Transverse colon (tissue), 4 donors: ENCODE measurements around the gene DMRTB1. TPM values are rescaled to one million over a fixed set of nuclear protein-coding genes. Genes with fewer than 3 reads are reported as not detected.

ENCODE experiments used
- DNase-seq: peaks from one replicate; pipeline ENCODE4 v3.0.0-alpha.2; 2019
- H3K27ac ChIP-seq, 4 donors: fragments of 200-600 bp; sonication (generic); 2 replicates each; pipeline ENCODE4 v1.5.1; 2016 to 2018; ENCODE audit warnings: inconsistent platforms in 4 of 4
- H3K27me3 ChIP-seq: fragments of 200-600 bp; sonication (generic); 2 replicates; pipeline ENCODE4 v1.5.1; 2017; ENCODE audit warnings: inconsistent platforms
- H3K36me3 ChIP-seq, 4 donors: fragments of 200-600 bp; sonication (generic); 2 replicates each; pipeline ENCODE4 v1.5.1; 2017 to 2019; ENCODE audit warnings: inconsistent platforms in 4 of 4
- H3K4me1 ChIP-seq, 4 donors: fragments of 200-600 bp; sonication (generic); 2 replicates each; pipeline ENCODE4 v1.5.1; 2017 to 2020; ENCODE audit warnings: inconsistent platforms in 4 of 4
- H3K4me3 ChIP-seq, 4 donors: fragments of 200-600 bp; sonication (generic); 1 replicate in 1 of 4; 2 replicates in 3 of 4; pipeline versions ENCODE4 v1.5.1 to v1.6.1; 2017 to 2019; ENCODE audit warnings: inconsistent platforms in 4 of 4
- H3K9me3 ChIP-seq, 2 donors: fragments of 200-600 bp; sonication (generic); 2 replicates each; pipeline ENCODE4 v1.5.1; 2017 to 2019; ENCODE audit warnings: inconsistent platforms in 2 of 2
- EP300 ChIP-seq: sonication (generic); formaldehyde crosslinking; IDR thresholded peaks from one replicate; pipeline ENCODE4 v1.6.1; 2017; ENCODE audit warnings: antibody characterized with exemption, low read depth
- POLR2A ChIP-seq: fragments of 450-650 bp; IDR thresholded peaks from one replicate; pipeline ENCODE4 v1.6.1; 2016; ENCODE audit warnings: antibody characterized with exemption, mild to moderate bottlenecking, moderate library complexity
- POLR2AphosphoS5 ChIP-seq, 3 donors: sonication (generic); formaldehyde crosslinking; IDR thresholded peaks; one replicate each; pipeline ENCODE4 v1.6.1; 2016; ENCODE audit warnings: antibody characterized with exemption in 3 of 3
- WGBS, 2 donors: methylation state at CpG; one replicate each; pipeline ENCODE4 v1.1.5; 2018; ENCODE audit warnings: low coverage in 1 of 2; 5-methylcytosine and 5-hydroxymethylcytosine counted together
- in situ Hi-C, 4 donors: fragments of 200-750 bp; cut with MboI; loops; one replicate each; pipeline versions ENCODE4 v1.15.0 to v1.15.1; 2017; ENCODE audit warnings: low sequenced_read_pairs in 3 of 4, low pct_ligation_motif_present in 1 of 4, low pct_unique_long_range_greater_than_20kb in 1 of 4
- intact Hi-C: fragments of 100-400 bp; cut with DNase I; formaldehyde crosslinking; loops from one replicate; pipeline ENCODE4 v1.15.1; 2023; ENCODE audit warnings: low total_unique reads
- total RNA-seq, 4 donors: library from RNA; depleted of rRNA; stranded (reverse); fragments of >200 nt; gene quantifications; one replicate each; pipeline ENCODE4 v1.1.0, GENCODE V29; 2016
- TF ChIP-seq, protein P1 (sequence below), 5 experiments: fragments of 200-600 bp in 3 of 5; fragments of 450-650 bp in 2 of 5; sonication (generic) in 3 of 5; IDR thresholded peaks; 1 replicate in 2 of 5; 2 replicates in 3 of 5; pipeline ENCODE4 v1.5.1; 2016 to 2017; ENCODE audit warnings: antibody characterized with exemption in 5 of 5, inconsistent platforms in 3 of 5, mild to moderate bottlenecking in 2 of 5, moderate library complexity in 1 of 5

The DMRTB1 gene
- total RNA-seq, 4 donors from 2014 or later = not detected

DNA sequence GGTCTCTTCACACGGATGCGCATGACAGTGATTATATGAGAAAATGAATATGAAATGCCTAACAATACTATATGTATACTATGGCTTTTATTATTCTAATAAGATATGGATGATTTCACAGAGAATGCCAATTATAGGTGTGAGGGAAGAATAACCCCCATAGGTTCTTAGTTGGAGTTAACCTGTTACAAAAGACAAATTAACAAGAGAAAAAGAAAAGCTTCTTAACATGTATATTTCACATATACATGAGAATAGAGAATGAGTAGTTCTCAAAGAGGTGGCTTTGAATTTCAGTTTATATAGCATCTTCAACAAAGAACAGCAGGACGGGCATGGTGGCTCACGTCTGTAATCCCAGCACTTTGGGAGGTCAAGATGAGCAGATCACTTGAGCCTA is 24.0 kb upstream of the DMRTB1 start:
- intact Hi-C loops (no loop called here), in situ Hi-C loops (no loop called here)
- WGBS, 2 donors = 92 to 96% methylated on average over 4 of the region's 4 CpGs
- Histone ChIP-seq H3K4me3 (no peak overlapping the region), H3K27ac (no peak overlapping the region), H3K36me3 (no peaks in the 10 kb centered on the region), H3K27me3 (peaks cover 7% of the 10 kb centered on the region), H3K4me1 (no peaks in the 10 kb centered on the region), H3K9me3 (no peaks in the 10 kb centered on the region)
- no peak for DNase-seq
- TF ChIP-seq POLR2AphosphoS5 (IDR thresholded peaks at IDR 0.05) (no peak), EP300 (no peak), POLR2A (no peak)
- TF ChIP-seq, protein P1, sequence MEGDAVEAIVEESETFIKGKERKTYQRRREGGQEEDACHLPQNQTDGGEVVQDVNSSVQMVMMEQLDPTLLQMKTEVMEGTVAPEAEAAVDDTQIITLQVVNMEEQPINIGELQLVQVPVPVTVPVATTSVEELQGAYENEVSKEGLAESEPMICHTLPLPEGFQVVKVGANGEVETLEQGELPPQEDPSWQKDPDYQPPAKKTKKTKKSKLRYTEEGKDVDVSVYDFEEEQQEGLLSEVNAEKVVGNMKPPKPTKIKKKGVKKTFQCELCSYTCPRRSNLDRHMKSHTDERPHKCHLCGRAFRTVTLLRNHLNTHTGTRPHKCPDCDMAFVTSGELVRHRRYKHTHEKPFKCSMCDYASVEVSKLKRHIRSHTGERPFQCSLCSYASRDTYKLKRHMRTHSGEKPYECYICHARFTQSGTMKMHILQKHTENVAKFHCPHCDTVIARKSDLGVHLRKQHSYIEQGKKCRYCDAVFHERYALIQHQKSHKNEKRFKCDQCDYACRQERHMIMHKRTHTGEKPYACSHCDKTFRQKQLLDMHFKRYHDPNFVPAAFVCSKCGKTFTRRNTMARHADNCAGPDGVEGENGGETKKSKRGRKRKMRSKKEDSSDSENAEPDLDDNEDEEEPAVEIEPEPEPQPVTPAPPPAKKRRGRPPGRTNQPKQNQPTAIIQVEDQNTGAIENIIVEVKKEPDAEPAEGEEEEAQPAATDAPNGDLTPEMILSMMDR (IDR thresholded peaks at IDR 0.05) = no peak

DNA sequence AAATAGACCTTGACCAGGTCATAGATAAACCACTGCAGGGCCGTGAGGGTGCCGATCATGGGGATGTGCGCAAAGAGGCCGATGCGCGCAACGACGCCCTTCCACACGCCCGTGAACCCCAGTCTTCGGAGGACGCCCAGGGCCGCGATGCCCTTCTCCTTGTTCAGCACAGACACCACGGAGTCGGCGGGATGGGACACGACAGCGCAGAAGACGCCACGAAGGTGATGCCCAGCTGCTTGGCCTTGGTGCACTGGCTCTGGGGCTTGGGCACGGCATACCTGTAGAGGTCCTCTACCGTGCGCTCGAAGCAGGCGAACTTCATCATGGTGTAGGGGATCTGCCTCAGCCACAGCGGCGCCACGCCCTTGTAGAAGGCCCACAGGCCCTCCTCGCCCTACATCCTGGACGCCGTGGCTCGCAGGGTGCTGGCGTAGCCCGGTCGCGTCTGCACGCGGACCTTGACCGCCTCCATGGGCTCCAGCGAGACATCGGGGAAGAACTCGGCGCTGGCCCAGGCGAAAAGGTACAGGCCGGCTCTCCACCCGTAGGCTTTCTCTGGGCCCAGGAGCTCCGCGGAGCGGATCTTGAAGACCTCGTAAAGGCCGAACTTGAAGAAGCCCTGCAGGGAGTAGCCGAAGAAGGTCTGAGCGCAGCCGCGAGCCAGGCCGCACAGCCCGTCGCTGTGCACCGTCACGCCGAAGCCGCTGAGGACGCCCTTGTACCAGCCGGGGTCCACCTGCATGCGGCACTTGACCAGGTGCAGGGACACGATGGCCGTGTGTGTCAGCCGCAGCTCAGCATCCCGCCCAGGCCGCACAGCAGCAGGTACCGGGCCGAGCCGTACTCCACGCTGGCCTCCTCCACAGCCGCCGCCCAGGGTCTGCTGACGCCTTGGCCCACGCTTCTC is 20.5 kb upstream of the DMRTB1 start:
- in situ Hi-C loops = no loop called here
- no peaks in the 10 kb centered on the region for H3K4me1 ChIP-seq
- 97 to 98% methylated on average over 15 to 79 of the region's 79 CpGs for WGBS, 2 donors

DNA sequence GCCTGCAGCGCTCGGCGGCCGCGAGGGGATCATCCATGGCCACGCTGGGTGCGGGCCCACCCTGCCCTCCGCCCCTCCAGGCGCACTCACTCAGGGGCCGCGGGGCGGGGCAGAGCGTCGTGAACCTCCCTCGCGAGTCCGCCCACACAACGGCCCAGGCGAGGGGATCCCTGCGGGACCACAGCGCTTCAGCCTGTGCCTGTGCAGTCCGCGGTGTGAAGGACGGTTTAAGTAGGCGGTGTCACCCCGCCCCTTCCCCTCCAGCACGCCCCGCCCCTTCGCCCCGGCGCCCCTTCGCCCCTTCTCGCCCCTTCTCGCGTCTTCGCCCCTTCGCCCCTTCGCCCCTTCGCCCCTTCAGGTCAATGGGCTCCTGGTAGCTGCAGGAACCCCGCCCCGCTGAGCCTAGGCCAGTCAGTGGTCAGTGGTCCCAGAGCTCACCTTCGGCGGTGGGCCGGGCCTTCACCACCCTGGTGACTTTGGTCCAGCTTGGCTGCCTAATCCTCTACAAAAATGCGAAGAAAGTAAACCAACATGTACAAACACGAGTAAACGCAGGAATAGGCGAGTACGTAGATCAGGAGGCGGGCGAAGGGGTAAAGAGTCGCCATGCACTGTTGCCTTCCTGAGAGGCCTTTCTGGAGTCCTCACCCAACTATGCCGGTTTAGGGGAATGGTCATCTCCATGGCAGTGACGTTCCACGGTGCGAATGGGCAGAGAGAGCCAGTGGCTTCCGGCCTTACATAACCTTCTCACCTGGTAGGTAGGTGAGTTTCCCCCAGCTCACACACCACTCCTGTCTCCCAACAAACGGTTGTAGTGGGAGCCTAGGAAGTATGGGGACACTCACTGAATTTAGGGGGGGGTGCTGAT is 19.6 kb upstream of the DMRTB1 start:
- no peak overlapping the region for H3K4me3 ChIP-seq
- no peak for DNase-seq
- H3K4me1 ChIP-seq = no peaks in the 10 kb centered on the region
- intact Hi-C loops = no loop called here
- 92 to 96% methylated on average over 13 to 58 of the region's 58 CpGs for WGBS, 2 donors
- H3K9me3 ChIP-seq = no peaks in the 10 kb centered on the region
- H3K36me3 ChIP-seq = no peaks in the 10 kb centered on the region
- TF ChIP-seq POLR2AphosphoS5 (IDR thresholded peaks at IDR 0.05) (no peak), EP300 (no peak), POLR2A (no peak)
- TF ChIP-seq, protein P1 (IDR thresholded peaks at IDR 0.05) = no peak
- H3K27ac ChIP-seq = no peak overlapping the region
- H3K27me3 ChIP-seq = peaks cover 7% of the 10 kb centered on the region
- in situ Hi-C loops = no loop called here

More for the DNA sequence above, 20.5 kb upstream of the DMRTB1 start:
- peaks cover 7% of the 10 kb centered on the region for H3K27me3 ChIP-seq
- DNase-seq = no peak
- no peak overlapping the region for H3K27ac ChIP-seq
- intact Hi-C loops = no loop called here
- TF ChIP-seq, protein P1 (IDR thresholded peaks at IDR 0.05) = no peak
- TF ChIP-seq EP300 = no peak
- TF ChIP-seq POLR2A = no peak
- TF ChIP-seq POLR2AphosphoS5 (IDR thresholded peaks at IDR 0.05) = no peak
- H3K4me3 ChIP-seq = no peak overlapping the region
- H3K36me3 ChIP-seq = no peaks in the 10 kb centered on the region
- no peaks in the 10 kb centered on the region for H3K9me3 ChIP-seq

DNA sequence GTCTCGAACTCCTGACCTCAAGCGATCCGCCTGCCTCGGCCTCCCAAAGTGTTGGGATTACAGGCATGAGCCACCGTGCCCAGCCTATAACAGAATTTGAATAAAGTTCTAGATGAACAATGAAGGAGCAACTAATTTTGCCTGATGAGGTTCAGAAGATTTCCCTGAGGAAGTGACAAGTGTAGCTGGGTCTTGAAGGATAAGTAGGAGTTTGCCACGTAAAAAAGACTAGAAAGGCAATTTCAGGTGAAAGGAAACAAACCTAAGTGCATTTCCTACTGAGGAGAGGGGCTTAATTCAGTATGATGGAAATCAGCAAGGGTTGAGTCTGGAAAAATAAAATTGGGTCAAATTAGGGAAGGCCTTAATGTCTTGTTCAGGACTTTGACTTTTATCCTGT is 18.6 kb upstream of the DMRTB1 start:
- no peaks in the 10 kb centered on the region for H3K9me3 ChIP-seq
- peaks cover 7% of the 10 kb centered on the region for H3K27me3 ChIP-seq
- DNase-seq = no peak
- no peak overlapping the region for H3K4me3 ChIP-seq
- H3K4me1 ChIP-seq = no peaks in the 10 kb centered on the region
- 83 to 90% methylated on average over 1 to 6 of the region's 6 CpGs for WGBS, 2 donors
- H3K27ac ChIP-seq = no peak overlapping the region
- in situ Hi-C loops (no loop called here), intact Hi-C loops (no loop called here)
- H3K36me3 ChIP-seq = no peaks in the 10 kb centered on the region
- TF ChIP-seq POLR2A (no peak), POLR2AphosphoS5 (IDR thresholded peaks at IDR 0.05) (no peak), EP300 (no peak)
- TF ChIP-seq, protein P1 (IDR thresholded peaks at IDR 0.05) = no peak
